Epithelial cell of esophagus (primary cell): ENCODE results near the gene TCP11.

Experiments used
- DNase-seq: peaks from one replicate; pipeline ENCODE4 v3.0.0; 2010; ENCODE audit warnings: low read depth
- H3K4me3 ChIP-seq: 2 replicates; pipeline ENCODE4 v1.5.1; 2011; ENCODE audit warnings: mild to moderate bottlenecking, low read length, control low read depth
- CTCF ChIP-seq: IDR thresholded peaks from 2 replicates; pipeline ENCODE4 v1.5.1; 2011; ENCODE audit warnings: low read depth, mild to moderate bottlenecking, low read length, control low read depth, inconsistent platforms; ENCODE audit not compliant: insufficient read depth; ENCODE audit errors: missing control alignments

The TCP11 gene

GRCh38 chr6:35085359-35086281 lies 55.5 kb downstream of the TCP11 start:
- DNase-seq, result no peak
- no peak for TF ChIP-seq CTCF
- H3K4me3 ChIP-seq, result no peak overlapping the region

- no peak overlapping the region for H3K4me3 ChIP-seq
- DNase-seq, result no peak
- TF ChIP-seq CTCF, result no peak
These were observed 56.5 kb downstream of the TCP11 start for GRCh38 chr6:35084511-35085203.

GRCh38 chr6:35084041-35084491 lies 57.1 kb downstream of the TCP11 start:
- no peak overlapping the region for H3K4me3 ChIP-seq
- TF ChIP-seq CTCF, result no peak
- no peak for DNase-seq

- no peak for TF ChIP-seq CTCF
- DNase-seq, result no peak
- no peak overlapping the region for H3K4me3 ChIP-seq
These were observed 57.6 kb downstream of the TCP11 start for GRCh38 chr6:35083507-35083906.

DNA sequence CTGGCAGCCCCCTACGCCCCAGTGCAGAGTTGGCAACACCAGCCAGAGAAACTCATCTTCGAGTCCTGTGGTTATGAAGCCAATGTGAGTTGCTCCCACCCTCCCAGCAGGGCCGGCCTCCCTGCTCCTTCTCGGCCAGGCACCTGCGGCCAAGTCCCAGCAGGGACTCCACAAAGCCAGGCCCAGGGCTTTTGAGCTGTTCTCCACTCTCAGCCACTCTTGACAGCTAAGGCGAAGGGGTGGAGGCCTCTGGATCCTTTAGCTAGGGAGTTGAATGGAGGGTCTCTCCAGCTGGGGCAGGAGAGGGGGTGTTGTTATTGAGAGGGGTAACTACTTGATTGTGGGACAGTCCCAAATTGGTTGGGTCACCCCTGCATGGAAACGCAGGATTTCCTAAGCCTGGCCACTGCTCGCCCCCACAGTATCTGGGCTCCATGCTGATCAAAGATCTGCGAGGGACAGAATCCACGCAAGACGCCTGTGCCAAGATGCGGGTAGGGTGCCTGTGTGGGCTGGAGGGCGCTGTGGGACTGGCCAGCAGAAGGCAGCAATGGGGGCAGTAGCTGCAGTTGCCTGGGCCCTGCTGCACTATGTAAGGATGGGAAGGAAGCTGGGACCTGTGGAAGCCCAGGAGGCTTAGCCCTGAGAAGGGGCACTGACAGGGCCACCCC lies 58.3 kb downstream of the TCP11 start:
- TF ChIP-seq CTCF, result no peak
- DNase-seq, result no peak
- H3K4me3 ChIP-seq, result no peak overlapping the region

- no peak for DNase-seq
- TF ChIP-seq CTCF, result no peak
- no peak overlapping the region for H3K4me3 ChIP-seq
These were observed 59.0 kb downstream of the TCP11 start for GRCh38 chr6:35082046-35082732.
